ENCODE data around the gene PTGIR. TPM values are rescaled to one million over a fixed set of nuclear protein-coding genes. Genes with fewer than 3 reads are reported as not detected.
A peak's percentile ranks its signal among the peaks of the same experiment; 100 is the strongest.

Gene PTGIR
- total and polyA plus RNA-seq, 10 of the 15 experiments (the other 5 are each of a cell fraction or from before 2014, with no cell fraction given): 0.34 to 29.1 (median 9.9) TPM

GRCh38 chr19:46618670-46619231, 6.1 kb downstream of the PTGIR start (continued):
- TF ChIP-seq CEBPZ (IDR thresholded peaks at IDR 0.05; ENCODE audit: low read depth, low read length) (no peak), ASH2L (IDR thresholded peaks at IDR 0.05; ENCODE audit: borderline replicate concordance, low read depth) (no peak), MYC (IDR thresholded peaks at IDR 0.05; ENCODE audit: insufficient read depth, insufficient read length, insufficient replicate concordance, low read length, severe bottlenecking) (no peak), IRF4 (IDR thresholded peaks at IDR 0.05; ENCODE audit: low read depth, low read length) (no peak), ZSCAN29 (IDR thresholded peaks at IDR 0.05) (no peak), EP300 (IDR thresholded peaks at IDR 0.05; ENCODE audit: borderline replicate concordance in 1 of 2, control insufficient read depth in 1 of 2, low read depth in 2 of 2, low read length in 2 of 2) (peak in 1 of 2 experiments; percentile 28; a peak in 1 of 4 replicates), PKNOX1 (IDR thresholded peaks at IDR 0.05) (no peak), STAT3 (IDR thresholded peaks at IDR 0.05; ENCODE audit: low read depth, low read length) (no peak), RBBP5 (conservative IDR thresholded peaks at IDR 0.05) (no peak), NR2C1 (IDR thresholded peaks at IDR 0.05) (no peak), POLR2AphosphoS5 (IDR thresholded peaks at IDR 0.05; ENCODE audit: low read length) (no peak), FOXM1 (IDR thresholded peaks at IDR 0.05; ENCODE audit: low read depth, low read length) (peak; percentile 80; the same call in 1 of the 2 replicates), PML (IDR thresholded peaks at IDR 0.05; ENCODE audit: low read length) (no peak), MTA2 (IDR thresholded peaks at IDR 0.05; ENCODE audit: low read depth) (0 out of 2 replicates have a peak, but pooled peaks have one; percentile 40), SKIL (IDR thresholded peaks at IDR 0.05; ENCODE audit: low read depth, poor library complexity, severe bottlenecking) (peak; percentile 75), MXI1 (IDR thresholded peaks at IDR 0.05; ENCODE audit: low read depth, low read length) (no peak), ATF7 (IDR thresholded peaks at IDR 0.05; ENCODE audit: low read depth) (no peak), PAX8 (IDR thresholded peaks at IDR 0.05) (peak; percentile 81; the same call in 1 of the 2 replicates)
- TF ChIP-seq, protein P1, sequence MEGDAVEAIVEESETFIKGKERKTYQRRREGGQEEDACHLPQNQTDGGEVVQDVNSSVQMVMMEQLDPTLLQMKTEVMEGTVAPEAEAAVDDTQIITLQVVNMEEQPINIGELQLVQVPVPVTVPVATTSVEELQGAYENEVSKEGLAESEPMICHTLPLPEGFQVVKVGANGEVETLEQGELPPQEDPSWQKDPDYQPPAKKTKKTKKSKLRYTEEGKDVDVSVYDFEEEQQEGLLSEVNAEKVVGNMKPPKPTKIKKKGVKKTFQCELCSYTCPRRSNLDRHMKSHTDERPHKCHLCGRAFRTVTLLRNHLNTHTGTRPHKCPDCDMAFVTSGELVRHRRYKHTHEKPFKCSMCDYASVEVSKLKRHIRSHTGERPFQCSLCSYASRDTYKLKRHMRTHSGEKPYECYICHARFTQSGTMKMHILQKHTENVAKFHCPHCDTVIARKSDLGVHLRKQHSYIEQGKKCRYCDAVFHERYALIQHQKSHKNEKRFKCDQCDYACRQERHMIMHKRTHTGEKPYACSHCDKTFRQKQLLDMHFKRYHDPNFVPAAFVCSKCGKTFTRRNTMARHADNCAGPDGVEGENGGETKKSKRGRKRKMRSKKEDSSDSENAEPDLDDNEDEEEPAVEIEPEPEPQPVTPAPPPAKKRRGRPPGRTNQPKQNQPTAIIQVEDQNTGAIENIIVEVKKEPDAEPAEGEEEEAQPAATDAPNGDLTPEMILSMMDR (IDR thresholded peaks at IDR 0.05 in 2 of 3, conservative IDR thresholded peaks at IDR 0.05 in 1 of 3; ENCODE audit: control insufficient read depth in 2 of 3, extremely low read depth in 1 of 3, insufficient read depth in 1 of 3, low read depth in 3 of 3, low read length in 3 of 3): no peak

All from GM12878 (cell line).